ENCODE results near the gene TRIM46.

TRIM46 gene

DNA sequence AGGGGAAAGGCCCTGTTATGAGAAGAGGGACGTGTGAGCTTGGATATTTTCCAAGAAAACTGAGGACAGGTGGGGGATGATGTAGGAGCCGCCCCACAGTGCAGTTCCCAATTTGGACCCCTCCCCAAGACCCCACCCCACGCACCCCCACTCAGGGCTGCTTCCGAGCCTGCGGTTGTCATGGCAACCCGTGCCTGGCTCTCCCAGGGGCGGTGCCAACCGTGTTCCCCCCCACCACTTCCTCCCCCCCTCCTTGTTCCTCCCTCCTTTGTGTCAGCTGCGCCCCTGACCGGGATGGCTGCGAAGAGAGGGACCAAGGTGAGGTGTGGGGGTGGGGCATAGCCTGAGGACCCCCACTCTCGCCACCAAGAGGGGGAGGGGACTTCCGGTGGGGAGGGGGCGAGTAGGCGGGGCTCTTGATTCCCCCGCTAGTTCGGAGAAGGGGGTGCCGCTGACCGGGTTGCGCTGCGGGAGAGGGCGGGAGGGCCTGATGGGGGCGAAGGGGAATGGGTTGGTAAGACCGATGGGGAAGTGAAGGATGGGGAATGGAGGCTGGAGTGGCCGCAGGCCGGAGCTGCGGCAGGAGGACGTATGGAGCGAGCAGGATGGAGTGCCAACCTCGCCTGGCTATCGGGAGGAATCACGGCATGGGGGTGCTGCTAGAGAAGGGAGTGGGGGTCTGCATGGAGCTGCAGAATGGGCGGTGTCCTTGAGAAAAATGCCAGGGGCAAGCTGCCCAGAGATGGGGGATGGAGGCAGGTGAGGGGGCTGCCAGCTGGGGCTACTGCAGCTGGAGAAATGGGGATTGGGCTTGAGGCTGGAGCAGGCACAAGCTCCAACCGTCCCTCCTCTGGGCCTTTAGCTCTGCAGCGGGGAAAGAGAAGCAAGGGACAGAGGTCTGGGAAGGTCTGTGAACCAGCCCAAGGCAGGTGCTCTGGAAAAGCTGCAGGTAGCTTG lies 953 bp downstream of the TRIM46 start:
- DNase-seq, result no peak

DNA sequence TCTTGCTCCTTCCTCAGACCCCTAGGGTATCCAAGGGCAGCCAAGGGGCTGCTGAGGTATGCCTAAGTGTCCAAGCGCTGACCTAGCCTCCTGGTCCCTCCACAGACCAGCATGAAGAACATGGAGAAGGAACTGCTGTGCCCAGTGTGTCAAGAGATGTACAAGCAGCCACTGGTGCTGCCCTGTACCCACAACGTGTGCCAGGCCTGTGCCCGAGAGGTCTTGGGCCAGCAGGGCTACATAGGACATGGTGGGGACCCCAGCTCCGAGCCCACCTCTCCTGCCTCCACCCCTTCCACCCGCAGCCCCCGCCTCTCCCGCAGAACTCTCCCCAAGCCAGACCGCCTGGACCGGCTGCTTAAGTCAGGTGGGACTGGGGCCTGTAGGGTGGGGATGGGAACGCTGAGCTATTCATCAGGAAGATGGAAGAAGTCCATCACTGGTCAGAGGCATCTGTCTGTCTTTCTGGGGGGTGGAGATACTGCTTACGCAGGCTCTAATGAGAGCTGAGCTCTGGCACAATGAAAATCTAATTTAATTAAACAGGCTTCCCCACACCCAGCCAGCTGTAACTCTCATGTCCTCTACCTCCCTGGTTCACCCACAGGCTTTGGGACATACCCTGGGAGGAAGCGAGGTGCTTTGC lies 1.8 kb downstream of the TRIM46 start:
- DNase-seq, result no peak

DNA sequence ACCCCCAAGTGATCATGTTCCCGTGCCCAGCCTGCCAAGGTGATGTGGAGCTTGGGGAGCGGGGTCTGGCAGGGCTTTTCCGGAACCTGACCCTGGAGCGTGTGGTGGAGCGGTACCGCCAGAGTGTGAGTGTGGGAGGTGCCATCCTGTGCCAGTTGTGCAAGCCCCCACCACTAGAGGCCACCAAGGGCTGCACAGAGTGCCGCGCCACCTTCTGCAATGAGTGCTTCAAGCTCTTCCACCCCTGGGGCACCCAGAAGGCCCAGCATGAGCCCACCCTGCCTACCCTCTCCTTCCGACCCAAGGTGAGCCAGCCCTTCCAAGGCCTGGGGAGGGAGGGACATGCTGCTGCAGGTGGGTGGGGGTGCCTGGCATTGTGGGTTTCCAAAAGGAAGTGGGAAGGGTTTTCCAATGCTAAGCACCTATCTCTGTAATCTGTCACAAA lies 2.3 kb downstream of the TRIM46 start:
- no peak for DNase-seq

DNA sequence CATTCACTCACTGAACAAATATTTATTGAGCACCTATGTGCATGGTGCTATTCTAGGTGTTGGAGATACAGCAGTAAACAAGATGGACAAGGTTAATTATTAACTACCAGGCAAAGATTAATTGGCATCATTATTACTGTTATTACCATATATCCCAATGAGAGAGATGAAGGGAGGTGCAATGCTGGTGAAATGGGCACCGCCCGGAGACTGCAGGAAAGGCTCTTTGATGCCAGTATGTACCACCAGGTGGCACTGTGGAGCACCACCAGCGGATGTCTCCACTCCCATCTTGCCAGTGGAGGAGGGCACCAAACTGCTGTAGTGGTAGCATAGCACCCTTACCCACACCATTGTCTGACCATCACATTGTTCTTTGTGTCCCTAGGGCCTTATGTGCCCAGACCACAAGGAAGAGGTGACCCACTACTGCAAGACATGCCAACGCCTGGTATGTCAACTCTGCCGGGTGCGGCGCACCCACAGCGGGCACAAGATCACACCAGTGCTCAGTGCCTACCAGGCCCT lies 3.0 kb downstream of the TRIM46 start:
- DNase-seq, result peak; percentile 90

DNA sequence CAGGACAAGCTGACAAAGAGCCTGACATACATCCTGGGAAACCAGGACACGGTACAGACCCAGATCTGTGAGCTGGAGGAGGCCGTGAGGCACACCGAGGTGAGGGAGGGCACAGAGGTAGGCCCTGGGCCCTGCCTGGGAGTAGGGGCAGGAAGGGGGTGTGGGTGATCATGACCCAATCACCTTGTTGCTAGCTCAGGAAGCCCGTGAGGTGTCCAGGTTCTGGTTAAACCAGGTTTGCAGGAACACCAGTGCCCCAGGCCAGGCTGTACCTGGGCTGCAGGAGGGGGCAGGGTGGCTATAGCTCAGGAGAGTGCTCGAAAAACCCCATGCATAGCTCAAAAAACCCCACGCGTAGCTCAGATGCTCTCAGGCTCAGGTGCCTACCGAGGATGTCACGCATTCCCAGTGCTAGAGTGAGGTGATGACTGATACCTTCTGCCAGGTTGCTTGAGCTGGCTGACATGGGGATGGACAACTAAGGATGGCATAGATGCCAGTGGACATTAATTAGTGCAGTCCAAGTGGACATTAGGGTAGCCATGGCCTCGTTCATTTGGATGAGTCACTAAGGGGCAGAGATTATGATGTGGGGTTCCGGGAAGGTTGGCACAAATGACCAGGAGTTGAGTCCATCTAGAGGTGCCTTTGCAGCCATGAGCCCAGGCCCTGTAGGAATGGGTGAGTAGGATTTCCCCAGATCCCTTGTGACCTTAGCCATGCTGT lies 3.7 kb downstream of the TRIM46 start:
- no peak for DNase-seq

DNA sequence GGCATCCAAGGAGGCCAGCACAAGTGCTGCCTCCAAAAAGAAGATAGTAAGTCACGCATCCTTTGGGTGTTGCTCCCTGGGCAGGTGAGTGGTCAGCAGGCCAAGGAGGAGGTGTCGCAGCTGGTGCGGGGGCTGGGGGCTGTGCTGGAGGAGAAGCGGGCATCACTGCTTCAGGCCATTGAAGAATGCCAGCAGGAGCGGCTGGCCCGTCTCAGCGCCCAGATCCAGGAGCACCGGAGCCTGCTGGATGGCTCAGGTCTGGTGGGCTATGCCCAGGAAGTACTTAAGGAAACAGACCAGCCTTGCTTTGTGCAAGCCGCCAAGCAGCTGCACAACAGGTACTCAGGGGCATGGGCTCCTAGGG lies 4.3 kb downstream of the TRIM46 start:
- DNase-seq, result no peak

DNA sequence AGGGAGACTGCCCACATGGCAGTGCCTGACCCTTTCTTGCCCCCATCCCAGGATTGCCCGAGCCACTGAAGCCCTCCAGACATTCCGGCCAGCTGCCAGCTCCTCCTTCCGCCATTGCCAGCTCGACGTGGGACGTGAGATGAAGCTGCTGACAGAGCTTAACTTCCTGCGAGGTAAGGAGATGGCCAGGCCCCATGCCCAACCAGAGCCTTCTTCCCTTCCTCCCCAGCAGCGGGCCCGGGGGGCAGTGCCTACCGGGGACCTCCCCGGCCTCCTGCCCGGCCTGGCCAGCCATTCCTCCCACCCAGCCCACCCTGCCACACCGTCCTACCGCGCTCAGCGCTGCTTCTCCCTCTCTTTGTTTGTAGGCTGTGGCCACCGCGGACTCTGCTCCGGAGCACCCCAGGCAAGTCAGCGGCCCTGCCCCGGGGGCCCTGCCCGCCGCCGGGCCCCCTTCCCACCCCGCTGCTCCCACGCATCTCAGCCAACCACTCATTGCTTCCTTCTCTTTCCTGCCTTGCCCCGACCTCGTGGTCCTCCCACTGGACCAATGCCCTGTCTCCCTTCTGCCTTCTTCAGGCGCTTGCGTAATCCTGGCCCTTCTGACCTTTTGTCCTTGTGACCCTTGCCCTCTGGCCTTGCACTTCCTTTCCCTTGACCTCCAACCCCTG lies 4.9 kb downstream of the TRIM46 start:
- DNase-seq, result peak; percentile 58

DNA sequence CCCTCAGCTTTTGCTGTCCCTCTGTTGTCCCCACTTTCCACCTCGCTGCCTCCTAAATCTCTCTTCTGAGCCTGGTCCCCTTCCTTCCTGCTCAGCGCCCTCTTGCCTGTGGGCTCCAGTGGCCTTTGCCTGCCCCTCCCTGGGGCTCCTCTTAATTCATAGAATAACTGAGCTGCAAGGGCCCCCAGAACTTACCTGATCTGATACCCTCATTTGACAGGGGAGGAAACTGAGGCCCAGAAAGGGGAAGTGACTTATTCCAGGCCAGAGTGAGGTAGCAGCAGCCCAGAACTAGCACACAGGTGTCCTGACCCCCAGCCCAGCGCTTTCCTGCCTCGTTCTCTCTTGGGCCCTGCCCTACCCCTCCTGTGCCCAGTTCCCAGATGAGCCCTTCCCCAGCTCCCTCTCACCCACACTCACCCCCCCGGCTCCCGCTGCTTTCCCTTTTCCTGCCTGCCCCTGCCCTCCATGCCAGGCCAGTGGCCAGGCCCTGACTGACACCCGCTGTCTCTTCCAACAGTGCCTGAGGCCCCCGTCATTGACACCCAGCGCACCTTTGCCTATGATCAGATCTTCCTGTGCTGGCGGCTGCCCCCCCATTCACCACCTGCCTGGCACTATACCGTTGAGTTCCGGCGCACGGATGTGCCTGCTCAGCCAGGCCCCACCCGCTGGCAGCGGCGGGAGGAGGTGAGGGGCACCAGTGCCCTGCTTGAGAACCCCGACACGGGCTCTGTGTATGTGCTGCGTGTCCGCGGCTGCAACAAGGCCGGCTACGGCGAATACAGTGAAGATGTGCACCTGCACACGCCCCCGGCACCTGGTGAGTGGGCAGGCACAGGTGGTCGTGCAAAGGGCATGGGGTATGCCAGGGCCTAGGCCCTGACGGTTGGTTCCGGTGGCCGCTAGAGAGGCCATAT lies 5.7 kb downstream of the TRIM46 start:
- no peak for DNase-seq

DNA sequence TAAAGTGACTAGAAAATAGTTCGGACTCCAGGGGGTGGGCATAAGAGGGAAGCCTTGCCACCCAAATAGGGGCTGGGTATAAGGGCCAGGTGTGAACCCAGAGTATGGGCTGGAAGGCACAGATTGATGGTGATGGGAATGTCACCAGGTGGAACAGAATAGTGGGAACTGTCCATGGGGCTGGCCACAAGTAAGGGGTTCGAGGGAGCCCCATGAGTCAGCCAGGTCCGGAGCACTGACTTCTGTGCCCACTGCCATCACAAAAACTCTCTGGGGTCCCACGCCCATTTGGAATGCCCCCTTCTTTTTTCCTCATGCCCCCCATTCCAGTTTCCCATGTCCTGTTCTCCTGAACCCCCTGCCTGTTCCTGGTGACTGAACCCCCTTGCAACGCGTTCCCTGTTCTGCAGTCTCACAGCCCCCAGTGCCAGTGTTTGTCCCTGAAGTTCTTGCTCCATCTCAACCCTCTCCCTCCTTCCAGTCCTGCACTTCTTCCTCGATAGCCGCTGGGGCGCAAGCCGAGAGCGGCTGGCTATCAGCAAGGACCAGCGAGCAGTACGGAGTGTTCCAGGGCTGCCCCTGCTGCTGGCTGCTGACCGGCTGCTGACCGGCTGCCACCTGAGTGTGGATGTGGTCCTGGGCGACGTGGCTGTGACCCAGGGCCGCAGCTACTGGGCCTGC lies 7.9 kb downstream of the TRIM46 start:
- DNase-seq, result no peak

DNA sequence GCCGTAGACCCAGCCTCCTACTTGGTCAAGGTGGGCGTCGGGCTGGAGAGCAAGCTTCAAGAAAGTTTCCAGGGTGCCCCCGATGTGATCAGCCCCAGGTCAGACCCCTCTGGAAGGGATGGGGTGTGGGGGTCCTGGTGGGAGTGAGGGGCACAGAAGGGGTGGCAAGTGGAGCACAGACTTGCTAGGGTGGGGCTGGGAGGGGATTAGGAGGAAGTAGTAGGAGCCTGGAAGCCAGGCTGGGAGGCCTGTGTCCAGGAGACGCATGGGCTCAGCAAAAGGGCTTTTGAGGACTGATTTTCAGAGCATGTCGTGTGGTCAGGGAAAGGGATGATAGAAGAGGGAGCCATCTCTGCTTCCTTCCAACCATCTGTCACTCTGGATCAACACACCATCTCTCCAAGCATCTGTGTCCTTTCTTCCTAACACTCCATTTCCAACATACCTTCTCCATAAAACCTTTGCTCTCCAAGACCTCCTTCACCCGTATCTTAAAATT lies 8.5 kb downstream of the TRIM46 start:
- DNase-seq, result no peak

DNA sequence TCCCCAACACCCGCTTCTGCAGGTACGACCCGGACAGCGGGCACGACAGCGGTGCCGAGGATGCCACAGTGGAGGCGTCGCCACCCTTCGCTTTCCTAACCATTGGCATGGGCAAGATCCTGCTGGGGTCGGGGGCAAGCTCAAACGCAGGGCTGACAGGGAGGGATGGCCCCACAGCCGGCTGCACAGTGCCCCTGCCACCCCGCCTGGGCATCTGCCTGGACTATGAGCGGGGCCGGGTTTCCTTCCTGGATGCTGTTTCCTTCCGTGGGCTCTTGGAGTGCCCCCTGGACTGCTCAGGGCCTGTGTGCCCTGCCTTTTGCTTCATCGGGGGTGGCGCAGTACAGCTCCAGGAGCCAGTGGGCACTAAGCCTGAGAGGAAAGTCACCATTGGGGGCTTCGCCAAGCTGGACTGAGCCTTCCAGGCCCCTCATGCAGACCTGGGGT lies 10.1 kb downstream of the TRIM46 start:
- no peak for DNase-seq

DNA sequence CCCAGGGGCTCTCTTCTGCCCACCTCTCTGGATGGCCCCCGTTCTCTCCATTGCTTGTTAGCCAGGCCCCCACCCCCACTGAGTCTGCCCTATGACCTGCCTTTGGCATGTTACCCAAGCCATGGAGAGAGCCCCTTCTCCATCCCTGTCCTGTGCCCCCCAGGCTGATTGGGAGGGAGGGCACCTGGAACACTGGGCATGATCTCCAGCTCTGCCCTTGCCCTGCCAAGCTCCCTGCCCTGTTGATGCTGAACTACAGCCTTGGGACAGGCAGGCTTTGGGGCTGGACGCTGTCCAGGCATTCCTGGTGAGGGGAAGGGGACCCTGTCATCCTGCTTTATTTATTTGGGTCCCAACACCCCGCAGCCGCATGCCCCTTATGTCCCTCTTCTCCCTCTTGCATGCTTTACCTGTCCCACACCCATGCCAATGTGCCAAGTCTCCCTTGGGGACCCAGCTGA lies 10.7 kb downstream of the TRIM46 start:
- DNase-seq, result no peak

DNA sequence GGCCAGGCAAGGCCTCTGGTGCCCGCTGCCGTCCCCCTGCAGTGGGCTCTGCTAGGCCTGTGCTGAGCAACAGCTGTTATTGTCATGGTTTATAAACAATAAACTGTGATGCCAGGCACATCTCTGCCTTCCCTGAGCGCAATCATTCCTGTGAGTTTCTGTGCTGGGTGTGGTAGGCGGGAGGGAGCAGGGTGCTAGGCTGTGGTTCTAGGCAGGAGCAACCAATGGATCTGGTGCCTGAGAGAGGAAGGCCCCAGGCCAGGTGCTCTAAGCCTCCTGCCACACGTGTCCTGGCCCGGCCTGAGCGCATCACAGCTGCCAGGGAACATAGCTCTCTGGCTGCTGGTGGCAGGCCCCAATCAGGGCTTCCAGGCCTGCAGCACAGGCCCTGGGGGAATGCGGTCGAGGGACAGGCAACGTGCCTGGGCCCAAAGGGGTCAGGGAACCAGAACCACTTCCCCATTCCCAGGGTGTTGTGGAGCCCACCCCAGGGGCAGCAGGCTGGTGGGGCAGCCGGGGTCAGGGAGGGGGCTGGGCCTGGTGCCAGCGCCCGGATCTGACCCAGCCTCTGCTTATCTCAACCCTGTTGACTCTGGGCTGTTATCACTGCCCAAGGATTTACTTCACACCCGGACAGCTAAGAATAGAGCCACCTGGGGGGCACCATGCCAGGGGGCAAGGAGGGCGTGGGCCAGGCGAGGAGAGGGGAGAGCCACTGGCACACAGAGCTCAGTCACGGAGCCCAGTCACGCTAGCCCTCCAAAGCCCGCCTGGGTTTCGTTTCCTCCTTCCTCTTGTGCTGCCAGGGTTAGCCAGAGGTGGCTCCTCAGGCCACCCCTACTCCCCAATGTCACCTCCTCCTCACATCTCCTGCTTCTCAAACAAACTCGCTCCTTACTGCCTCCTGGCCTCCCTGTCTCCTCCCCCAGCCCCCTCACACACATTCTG lies 11.5 kb downstream of the TRIM46 start:
- DNase-seq, result peak; percentile 89

DNA sequence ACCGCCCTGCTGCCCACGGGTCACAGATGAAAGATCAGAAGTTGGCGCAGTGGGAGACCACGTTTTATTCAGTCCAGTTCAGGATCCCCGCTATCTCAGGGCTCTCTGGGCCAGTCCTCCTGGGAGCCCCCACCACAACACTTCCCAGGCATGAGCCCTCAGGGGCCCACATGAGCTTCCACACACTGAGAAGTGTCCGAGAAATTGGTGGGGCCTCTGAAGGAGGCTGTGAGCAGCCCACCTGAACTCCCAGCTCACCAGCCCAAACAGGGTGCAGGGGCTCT lies 12.1 kb downstream of the TRIM46 start:
- no peak for DNase-seq

DNA sequence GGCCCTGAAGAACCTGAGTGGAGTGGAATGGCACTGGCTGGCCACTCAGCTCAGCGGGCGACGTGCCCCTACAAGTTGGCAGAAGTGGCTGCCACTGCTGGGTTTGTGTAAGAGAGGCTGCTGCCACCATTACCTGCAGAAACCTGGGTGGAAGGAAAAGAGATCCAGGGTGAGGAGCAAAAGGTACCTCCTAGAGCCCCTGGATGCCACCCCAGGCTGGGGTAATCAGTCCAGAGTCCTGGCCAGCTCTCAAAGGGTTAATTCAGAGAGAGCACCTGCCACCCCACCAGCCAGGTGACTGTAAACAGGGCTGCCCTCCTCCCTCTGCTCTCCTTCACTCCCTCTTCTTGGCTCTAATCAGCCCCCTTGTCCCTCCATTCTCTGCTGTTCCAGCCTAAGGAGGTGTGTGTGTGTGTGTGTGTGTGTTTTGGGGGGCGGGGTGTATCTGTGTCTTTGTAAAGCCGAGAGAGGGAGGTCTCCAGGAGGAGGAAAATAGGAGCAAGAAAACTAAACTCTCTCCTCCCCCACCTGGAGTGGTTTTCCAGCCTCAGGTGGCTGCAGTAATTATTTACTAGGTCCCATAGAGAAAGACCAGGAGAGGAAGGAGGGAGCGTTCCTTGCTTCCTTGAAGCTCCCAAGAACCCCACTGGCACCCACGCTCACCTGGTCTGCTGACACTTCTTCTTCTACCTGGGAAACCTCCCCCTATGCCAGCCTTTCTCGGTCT lies 12.6 kb downstream of the TRIM46 start:
- DNase-seq, result no peak

DNA sequence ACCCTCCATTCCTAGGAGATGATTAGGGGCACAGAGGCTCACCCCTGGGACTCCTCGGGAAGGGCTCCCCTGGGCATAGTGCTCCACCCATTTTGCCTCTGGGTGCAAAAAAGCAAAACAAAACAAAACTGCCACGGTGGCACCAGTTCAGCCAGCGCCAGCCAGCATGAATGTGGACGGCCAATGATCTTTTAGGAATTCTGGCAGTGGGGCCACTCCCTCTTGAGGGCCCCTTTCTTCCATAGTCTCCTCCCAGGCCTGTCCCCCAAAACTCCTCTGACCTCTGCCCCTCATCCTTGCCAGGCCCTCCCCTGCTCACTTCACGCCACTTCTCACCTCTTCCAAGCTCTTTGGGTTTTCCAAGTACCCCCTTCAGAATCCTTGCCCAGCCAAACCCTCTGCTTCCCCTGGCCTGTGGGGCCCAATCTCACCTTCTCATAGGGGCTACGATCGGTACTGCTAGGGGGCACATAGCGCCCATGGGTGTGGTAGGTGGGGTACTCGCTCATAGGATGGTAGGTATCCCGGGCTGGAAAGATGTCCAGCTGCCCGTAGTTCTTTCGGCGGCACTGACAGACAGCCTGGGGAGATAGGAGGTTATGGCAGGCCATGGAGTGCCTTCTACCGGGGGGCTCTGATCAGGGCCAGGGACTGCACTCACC lies 13.3 kb downstream of the TRIM46 start:
- no peak for DNase-seq

DNA sequence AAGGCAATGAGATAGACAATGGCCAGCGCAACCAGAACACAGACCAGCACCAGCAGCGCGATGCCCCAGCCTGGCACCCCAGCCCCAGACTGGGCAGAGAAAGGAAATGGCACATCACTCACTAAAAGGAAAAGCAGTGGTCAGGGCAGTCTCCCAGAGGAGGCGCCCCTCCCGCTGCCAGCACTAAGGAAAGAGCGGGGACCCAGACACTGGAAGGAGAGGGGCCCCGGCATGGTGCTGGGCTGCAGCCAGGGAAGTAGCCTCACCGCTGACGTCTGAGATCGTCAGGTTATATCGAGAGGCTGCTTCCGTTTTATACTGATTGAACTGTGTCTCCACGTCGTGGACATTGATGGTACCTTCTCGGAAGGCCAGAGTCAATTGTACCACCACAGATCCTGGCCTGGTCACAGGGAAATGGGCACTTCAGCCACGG lies 13.8 kb downstream of the TRIM46 start:
- DNase-seq, result no peak

DNA sequence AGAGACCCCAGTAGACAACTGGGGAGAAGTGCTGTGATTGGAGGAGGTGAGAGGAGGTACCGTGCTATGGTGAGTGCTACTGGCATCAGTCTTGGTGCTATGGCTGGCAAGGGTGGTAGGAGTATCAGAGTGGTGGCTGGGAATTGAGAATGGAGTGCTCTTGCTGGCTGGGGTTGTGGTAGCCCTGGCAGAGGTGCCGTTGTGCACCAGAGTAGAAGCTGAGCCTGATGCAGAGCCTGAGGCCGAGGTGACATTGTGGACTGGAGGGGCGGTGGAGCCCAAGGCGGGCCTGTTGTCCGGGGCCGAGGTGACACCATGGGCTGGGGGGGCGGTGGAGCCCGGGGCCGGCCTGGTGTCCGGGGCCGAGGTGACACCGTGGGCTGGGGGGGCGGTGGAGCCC lies 14.6 kb downstream of the TRIM46 start:
- DNase-seq, result no peak

Measured in suppressor macrophage treated with lipopolysaccharide for 4 hours (primary cell).